GM12872 (cell line): ENCODE results near the gene BSN.

Source experiments
- CTCF ChIP-seq: IDR thresholded peaks from 3 replicates; pipeline ENCODE4 v1.5.1; 2011; ENCODE audit warnings: low read depth, mild to moderate bottlenecking, low read length, moderate library complexity; ENCODE audit not compliant: insufficient read depth

Gene BSN

DNA sequence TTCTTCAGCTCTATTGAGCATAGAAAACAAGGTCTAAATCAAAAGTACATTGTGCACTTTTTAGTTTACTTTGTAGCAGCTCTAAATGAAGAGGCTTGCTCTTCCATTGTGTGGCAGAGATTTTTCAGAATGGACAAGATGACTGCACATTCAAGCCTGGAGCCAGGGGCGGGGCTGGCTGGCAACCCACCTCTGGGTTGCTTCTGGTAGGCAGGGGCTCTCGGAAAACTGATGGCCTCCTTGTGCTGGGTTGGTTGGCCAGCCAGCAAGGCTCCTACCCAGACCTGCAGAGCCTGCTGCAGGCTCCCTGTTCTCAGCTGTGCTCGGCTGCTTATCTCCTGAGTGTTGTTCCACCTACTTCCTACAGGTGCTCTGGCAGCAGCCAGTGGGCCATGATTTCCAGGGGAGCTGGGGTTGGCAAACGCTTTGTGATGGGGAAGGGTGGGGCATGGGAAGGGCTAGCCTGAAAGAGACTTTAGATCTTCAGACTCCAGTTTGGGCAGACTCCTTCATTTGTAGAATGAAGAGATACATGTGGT lies 8.8 kb downstream of the BSN start:
- no peak; the same call in 2 of the 3 replicates for TF ChIP-seq CTCF

DNA sequence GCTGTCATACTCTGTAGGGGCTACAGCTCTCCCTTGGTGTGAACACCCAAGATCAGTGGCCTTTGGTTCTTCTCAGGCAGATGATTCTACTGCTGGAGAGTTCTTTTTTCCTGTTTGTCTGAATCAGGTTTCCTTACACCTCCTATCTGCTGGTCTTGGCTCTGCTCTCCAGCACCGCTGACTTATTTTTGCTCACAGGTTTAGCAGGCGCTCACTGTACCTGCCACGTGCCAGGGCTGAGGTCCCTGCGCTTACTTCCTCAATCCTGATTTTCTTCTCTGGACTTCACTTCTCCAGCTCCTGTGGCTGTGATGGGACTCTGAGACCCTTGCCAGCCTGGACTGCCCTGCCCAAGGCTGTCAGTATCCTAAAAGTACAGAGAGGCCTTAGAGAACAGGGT lies 9.5 kb downstream of the BSN start:
- no peak for TF ChIP-seq CTCF

DNA sequence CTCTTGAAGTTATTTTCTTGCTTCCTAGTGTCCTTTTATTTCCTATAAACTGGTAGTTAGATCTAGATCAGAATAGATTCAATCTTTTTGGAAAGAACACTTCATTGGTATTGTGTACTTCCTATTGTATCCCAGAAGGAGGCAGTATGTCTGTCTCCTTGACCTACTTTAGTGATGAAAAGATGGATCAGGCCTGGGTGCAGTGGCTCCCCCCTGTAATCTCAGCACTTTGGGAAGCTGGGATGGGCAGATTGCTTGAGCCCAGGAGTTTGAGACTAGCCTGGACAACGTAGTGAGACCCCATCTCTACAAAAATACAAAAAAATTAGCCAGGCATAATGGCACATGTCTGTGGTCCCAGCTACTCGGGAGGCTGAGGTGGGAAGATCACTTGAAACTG lies 12.0 kb downstream of the BSN start:
- TF ChIP-seq CTCF = peak; percentile 37; the same call in 2 of the 3 replicates

GRCh38 chr3:49567406-49567805 lies 13.1 kb downstream of the BSN start:
- no peak for TF ChIP-seq CTCF

- TF ChIP-seq CTCF = no peak
Measured at GRCh38 chr3:49568965-49569364, 14.7 kb downstream of the BSN start.

- TF ChIP-seq CTCF = no peak
Measured at GRCh38 chr3:49570028-49570654, 15.9 kb downstream of the BSN start.

DNA sequence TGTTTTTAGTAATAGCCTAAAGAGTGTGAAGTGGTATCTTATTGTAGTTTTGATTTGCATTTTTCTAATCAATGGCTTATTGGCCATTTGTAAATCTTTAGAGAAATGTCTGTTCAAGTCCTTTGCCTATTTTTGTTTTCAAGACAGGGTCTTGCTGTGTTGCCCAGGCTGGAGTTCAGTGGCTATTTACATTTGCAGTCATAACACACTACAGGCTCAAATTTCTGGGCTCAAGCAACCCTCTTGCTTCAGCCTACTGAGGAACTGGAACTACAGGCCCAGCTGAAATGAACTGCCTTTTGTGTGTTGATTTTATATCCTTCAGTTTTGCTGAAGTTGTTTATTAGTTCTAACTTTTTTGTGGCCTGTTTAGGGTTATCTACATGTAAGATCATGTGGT lies 27.9 kb downstream of the BSN start:
- no peak for TF ChIP-seq CTCF

- TF ChIP-seq CTCF = no peak
Measured at GRCh38 chr3:49591615-49592014, 37.3 kb downstream of the BSN start.
